ENCODE results near the gene FOXP1. TPM values are rescaled to one million over a fixed set of nuclear protein-coding genes. Genes with fewer than 3 reads are reported as not detected.

Gene FOXP1
- total RNA-seq, 1 donor from 2014 or later: 41.2 TPM

DNA sequence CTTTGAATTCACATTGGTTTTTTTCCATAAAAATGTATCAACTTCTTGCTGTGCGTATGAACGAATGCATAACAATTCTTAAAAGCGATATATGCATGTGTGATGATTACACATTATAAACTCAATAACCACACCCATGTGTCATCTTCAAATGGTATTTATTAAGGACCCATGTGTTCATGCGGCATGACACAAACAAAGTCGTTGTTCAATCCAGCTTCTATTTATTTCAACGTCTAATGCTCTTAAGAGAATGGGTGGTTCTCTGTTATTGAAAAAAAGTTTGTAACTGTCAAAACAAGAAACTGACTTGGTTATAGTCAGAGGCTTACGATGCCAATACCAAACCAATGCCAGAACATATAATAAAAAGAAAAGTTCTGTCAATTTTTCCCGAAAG, 195.9 kb downstream of the FOXP1 start:
- no peak overlapping the region for H3K27ac ChIP-seq (replicated peaks)
- intact Hi-C loops (cut with micrococcal nuclease): no loop called here
- no peaks in the 10 kb centered on the region for H3K27me3 ChIP-seq (ENCODE audit: low read depth)
- no peak for DNase-seq
- H3K9me3 ChIP-seq (replicated peaks): no peaks in the 10 kb centered on the region
- H3K4me1 ChIP-seq: peaks cover 46% of the 10 kb centered on the region
- no peaks in the 10 kb centered on the region for H3K36me3 ChIP-seq
- H3K4me3 ChIP-seq: no peak overlapping the region
- TF ChIP-seq, protein P1, sequence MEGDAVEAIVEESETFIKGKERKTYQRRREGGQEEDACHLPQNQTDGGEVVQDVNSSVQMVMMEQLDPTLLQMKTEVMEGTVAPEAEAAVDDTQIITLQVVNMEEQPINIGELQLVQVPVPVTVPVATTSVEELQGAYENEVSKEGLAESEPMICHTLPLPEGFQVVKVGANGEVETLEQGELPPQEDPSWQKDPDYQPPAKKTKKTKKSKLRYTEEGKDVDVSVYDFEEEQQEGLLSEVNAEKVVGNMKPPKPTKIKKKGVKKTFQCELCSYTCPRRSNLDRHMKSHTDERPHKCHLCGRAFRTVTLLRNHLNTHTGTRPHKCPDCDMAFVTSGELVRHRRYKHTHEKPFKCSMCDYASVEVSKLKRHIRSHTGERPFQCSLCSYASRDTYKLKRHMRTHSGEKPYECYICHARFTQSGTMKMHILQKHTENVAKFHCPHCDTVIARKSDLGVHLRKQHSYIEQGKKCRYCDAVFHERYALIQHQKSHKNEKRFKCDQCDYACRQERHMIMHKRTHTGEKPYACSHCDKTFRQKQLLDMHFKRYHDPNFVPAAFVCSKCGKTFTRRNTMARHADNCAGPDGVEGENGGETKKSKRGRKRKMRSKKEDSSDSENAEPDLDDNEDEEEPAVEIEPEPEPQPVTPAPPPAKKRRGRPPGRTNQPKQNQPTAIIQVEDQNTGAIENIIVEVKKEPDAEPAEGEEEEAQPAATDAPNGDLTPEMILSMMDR (IDR thresholded peaks at IDR 0.05; ENCODE audit: borderline replicate concordance): no peak

DNA sequence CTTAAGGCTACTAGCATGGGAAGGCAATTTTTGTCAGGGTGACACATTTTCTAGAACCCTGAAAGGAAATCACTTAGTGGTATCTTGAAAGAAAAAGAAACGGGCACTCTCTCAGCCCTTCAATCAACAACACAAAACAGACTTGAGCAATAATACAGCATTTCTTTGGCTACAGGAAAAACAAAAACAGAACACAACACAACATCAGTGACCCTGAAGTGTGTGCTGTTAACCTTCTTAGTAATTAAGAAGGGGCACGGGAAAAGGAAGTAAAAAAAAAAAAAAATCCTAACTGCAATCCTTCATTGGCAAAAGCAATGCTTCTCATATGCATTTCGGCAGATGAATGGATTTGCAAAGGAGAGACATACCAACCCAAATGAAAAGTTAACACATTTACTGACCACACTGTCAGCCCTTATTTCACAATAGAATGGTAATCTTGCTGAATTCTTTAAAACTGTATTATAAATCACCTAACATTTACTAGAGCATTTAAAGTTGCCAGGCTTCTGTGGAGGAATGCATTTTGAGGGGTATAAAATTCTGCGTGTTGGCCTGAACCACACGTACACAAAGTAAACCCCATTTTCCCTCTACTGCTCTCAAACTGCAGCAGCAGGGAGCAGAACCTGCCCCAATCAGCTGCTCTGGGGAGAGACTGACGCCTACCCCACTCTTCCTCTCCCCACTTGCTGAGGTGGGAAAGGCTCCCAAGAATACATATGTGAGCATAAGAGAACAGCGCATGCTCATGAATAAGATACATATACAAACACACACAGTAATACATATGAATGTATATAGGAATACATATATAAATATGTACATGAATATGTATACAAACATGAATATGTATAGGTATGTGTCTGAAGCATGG, 198.5 kb downstream of the FOXP1 start:
- Histone ChIP-seq H3K36me3 (no peaks in the 10 kb centered on the region), H3K27me3 (ENCODE audit: low read depth) (no peaks in the 10 kb centered on the region), H3K9me3 (replicated peaks) (no peaks in the 10 kb centered on the region), H3K27ac (replicated peaks) (no peak overlapping the region), H3K4me3 (no peak overlapping the region), H3K4me1 (peaks cover 29% of the 10 kb centered on the region)
- intact Hi-C loops (cut with micrococcal nuclease): no loop called here
- no peak for DNase-seq
- TF ChIP-seq, protein P1 (IDR thresholded peaks at IDR 0.05; ENCODE audit: borderline replicate concordance): no peak

DNA sequence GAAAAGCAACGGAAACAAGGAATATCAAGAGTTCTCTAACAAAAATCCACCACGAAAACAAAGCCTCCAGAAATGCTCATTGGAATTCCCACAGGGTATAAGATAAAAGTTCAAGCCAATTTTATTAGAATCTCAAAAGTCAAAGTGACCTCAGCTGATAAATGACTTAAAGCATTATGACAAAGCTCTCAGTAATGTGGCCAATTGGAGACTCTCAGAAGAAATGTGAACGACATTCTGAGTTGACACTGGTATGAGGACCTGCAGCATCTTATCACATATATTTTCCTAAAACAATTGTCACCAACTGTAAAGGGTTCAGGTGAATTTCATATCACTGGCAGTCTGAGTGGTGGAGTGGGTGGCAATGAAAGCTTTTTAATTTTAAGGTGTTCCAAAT, 199.1 kb downstream of the FOXP1 start:
- intact Hi-C loops (cut with micrococcal nuclease): no loop called here
- TF ChIP-seq, protein P1 (IDR thresholded peaks at IDR 0.05; ENCODE audit: borderline replicate concordance): no peak
- Histone ChIP-seq H3K36me3 (no peaks in the 10 kb centered on the region), H3K4me1 (peaks cover 29% of the 10 kb centered on the region), H3K27me3 (ENCODE audit: low read depth) (no peaks in the 10 kb centered on the region), H3K4me3 (no peak overlapping the region), H3K27ac (replicated peaks) (no peak overlapping the region), H3K9me3 (replicated peaks) (no peaks in the 10 kb centered on the region)
- no peak for DNase-seq

DNA sequence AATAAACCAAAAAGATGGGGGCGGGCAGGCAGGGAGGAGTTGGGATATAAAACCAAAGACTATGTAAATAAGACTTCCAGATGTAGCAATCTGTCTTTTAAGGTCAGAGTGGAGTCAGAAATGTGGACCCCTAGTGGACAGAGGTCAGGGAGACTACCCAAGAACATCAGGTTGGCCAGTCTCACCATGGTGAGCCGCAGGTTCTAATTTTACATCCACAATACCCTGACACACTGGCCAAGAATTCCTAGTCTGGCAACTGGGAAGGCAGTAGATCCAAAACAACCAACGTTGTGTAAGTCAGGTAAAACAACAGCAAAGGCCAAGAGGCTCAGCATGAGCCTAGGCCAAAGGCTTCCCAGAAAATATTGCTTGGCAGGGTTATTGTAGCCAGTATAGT, 203.4 kb downstream of the FOXP1 start:
- peak overlapping the region; percentile 34 for H3K27ac ChIP-seq (replicated peaks)
- intact Hi-C loops (cut with micrococcal nuclease): no loop called here
- no peak overlapping the region for H3K4me3 ChIP-seq
- H3K27me3 ChIP-seq (ENCODE audit: low read depth): no peaks in the 10 kb centered on the region
- H3K4me1 ChIP-seq: peaks cover 29% of the 10 kb centered on the region
- TF ChIP-seq, protein P1 (IDR thresholded peaks at IDR 0.05; ENCODE audit: borderline replicate concordance): peak; percentile 30
- H3K9me3 ChIP-seq (replicated peaks): no peaks in the 10 kb centered on the region
- DNase-seq: no peak
- H3K36me3 ChIP-seq: no peaks in the 10 kb centered on the region

DNA sequence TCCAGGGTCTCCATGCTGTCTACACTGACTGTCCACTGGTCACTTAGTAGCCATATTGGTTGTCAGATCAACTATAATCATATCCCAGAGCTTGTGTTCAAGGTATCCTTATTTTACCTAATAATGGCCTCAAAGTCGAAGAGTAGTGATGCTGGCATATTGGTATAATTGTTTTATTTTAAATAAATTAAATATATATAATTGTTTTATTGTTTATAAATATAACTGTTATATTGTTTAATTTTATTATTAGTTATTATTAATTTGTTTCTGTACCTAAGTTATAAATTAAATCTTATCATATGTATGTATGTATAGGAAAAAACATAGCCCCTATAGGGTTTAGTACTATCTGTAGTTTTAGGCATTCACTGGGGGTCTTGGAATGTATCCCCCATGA, 205.0 kb downstream of the FOXP1 start:
- TF ChIP-seq, protein P1 (IDR thresholded peaks at IDR 0.05; ENCODE audit: borderline replicate concordance): no peak
- H3K9me3 ChIP-seq (replicated peaks): no peaks in the 10 kb centered on the region
- no peak overlapping the region for H3K4me3 ChIP-seq
- DNase-seq: no peak
- no peaks in the 10 kb centered on the region for H3K36me3 ChIP-seq
- H3K4me1 ChIP-seq: peaks cover 22% of the 10 kb centered on the region
- H3K27ac ChIP-seq (replicated peaks): no peak overlapping the region
- H3K27me3 ChIP-seq (ENCODE audit: low read depth): no peaks in the 10 kb centered on the region
- intact Hi-C loops (cut with micrococcal nuclease): no loop called here
